Small intestine (tissue), 7 donors: ENCODE results near the gene CYP20A1. TPM values are rescaled to one million over a fixed set of nuclear protein-coding genes. Genes with fewer than 3 reads are reported as not detected.
"Not testable (repeated sequence)": the region's sequence is repeated elsewhere in the genome, so short reads cannot be mapped to it uniquely, and the experiment has no call there.

Experiments
- DNase-seq, 2 donors: peaks; one replicate each; pipeline versions ENCODE4 v3.0.0 to v3.0.0-alpha.2; 2013
- FAIRE-seq: peaks from 2 replicates; lab custom pipeline; 2012; peaks lifted over from hg19 to GRCh38; lab: Jason Lieb, UNC
- H3K27ac ChIP-seq, 3 donors: one replicate each; pipeline ENCODE4 v1.5.1; 2013; ENCODE audit warnings: low read length in 2 of 3, mild to moderate bottlenecking in 2 of 3, control low read depth in 1 of 3, inconsistent platforms in 1 of 3, low read depth in 1 of 3, moderate library complexity in 1 of 3
- H3K27me3 ChIP-seq, 3 donors: one replicate each; pipeline ENCODE4 v1.6.1; 2013; ENCODE audit warnings: low read length in 3 of 3, inconsistent platforms in 1 of 3; ENCODE audit not compliant: control insufficient read depth in 3 of 3, insufficient read depth in 3 of 3
- H3K36me3 ChIP-seq, 3 donors: one replicate each; pipeline ENCODE4 v1.6.1; 2013; ENCODE audit warnings: low read length in 3 of 3, inconsistent platforms in 1 of 3, low read depth in 1 of 3, mild to moderate bottlenecking in 1 of 3, moderate library complexity in 1 of 3; ENCODE audit not compliant: control insufficient read depth in 3 of 3, insufficient read depth in 2 of 3
- H3K4me1 ChIP-seq, 3 donors: one replicate each; pipeline ENCODE4 v1.6.1; 2013; ENCODE audit warnings: low read length in 2 of 3, inconsistent platforms in 1 of 3, low read depth in 1 of 3, mild to moderate bottlenecking in 1 of 3, moderate library complexity in 1 of 3; ENCODE audit not compliant: control insufficient read depth in 3 of 3, insufficient read depth in 2 of 3
- H3K4me3 ChIP-seq, 3 donors: one replicate each; pipeline ENCODE4 v1.5.1; 2013; ENCODE audit warnings: low read length in 3 of 3, control low read depth in 1 of 3, inconsistent platforms in 1 of 3, low read depth in 1 of 3, mild to moderate bottlenecking in 1 of 3, moderate library complexity in 1 of 3
- H3K9me3 ChIP-seq, 2 donors: one replicate each; pipeline ENCODE4 v1.6.1; 2013; ENCODE audit warnings: low read depth in 1 of 2, low read length in 1 of 2; ENCODE audit not compliant: control insufficient read depth in 2 of 2, insufficient read depth in 1 of 2
- WGBS, 3 donors: extraction: QIAGEN DNeasy Blood & Tissue Kit; methylation state at CpG; one replicate each; pipeline ENCODE4 v1.1.7; 2013; 5-methylcytosine and 5-hydroxymethylcytosine counted together
- polyA plus RNA-seq, 4 donors: library from polyadenylated mRNA; stranded (reverse) in 3 of 4; unstranded in 1 of 4; fragments of 200-250 nt in 3 of 4; fragments of 120-200 nt in 1 of 4; gene quantifications; one replicate each; pipeline versions ENCODE4 v1.2.1 to v1.2.3, GENCODE V29; 2013
- donor health status: healthy with polysubstance abuse.
- donor health status: control.
- donor health status: control.
- donor health status: Bipolar disorder and iron deficiency.
- donor health status: healthy.

Gene CYP20A1
- polyA plus RNA-seq, 4 donors: 4.0 to 17.9 (median 9.2) TPM

- no peaks in the 10 kb centered on the region for H3K4me1 ChIP-seq
- 94% methylated on average over 1 of the region's 1 CpG for WGBS, 3 donors
- no peak for FAIRE-seq
- H3K27ac ChIP-seq: no peak overlapping the region
- no peaks in the 10 kb centered on the region for H3K27me3 ChIP-seq
- no peak overlapping the region for H3K4me3 ChIP-seq
- H3K9me3 ChIP-seq: no peaks in the 10 kb centered on the region
- no peak for DNase-seq
- H3K36me3 ChIP-seq: peaks cover 0 to 11% (median 2%) of the 10 kb centered on the region in 3 donors
Measured at GRCh38 chr2:203209538-203209937, 29.3 kb upstream of the CYP20A1 start.

- Histone ChIP-seq H3K36me3 (peaks cover 0 to 5% (median 2%) of the 10 kb centered on the region in 3 donors), H3K4me1 (no peaks in the 10 kb centered on the region), H3K27me3 (no peaks in the 10 kb centered on the region), H3K4me3 (no peak overlapping the region), H3K9me3 (peaks cover 0 to 7% of the 10 kb centered on the region in 2 donors), H3K27ac (no peak overlapping the region)
- DNase-seq (peak; percentile 23 to 24), FAIRE-seq (no peak)
- WGBS, 3 donors: 94 to 99% (median 95%) methylated on average over 2 of the region's 2 CpGs
Measured at GRCh38 chr2:203225423-203226039, 13.3 kb upstream of the CYP20A1 start.

GRCh38 chr2:203229674-203230073 lies 9.1 kb upstream of the CYP20A1 start:
- not testable (repeated sequence) for H3K4me1 ChIP-seq, H3K36me3 ChIP-seq, FAIRE-seq, H3K27ac ChIP-seq, H3K4me3 ChIP-seq, H3K27me3 ChIP-seq, H3K9me3 ChIP-seq, DNase-seq
- 83 to 91% (median 90%) methylated on average over 2 of the region's 2 CpGs for WGBS, 3 donors

GRCh38 chr2:203237346-203238238 lies 1.2 kb upstream of the CYP20A1 start:
- Histone ChIP-seq H3K27ac (no peak overlapping the region), H3K9me3 (no peaks in the 10 kb centered on the region), H3K4me1 (peaks cover 2 to 8% (median 8%) of the 10 kb centered on the region in 3 donors), H3K36me3 (peaks cover 0 to 5% (median 4%) of the 10 kb centered on the region in 3 donors), H3K4me3 (peak overlapping the region in 2 of 3 donors; percentile 92 to 96), H3K27me3 (no peaks in the 10 kb centered on the region)
- DNase-seq (no peak), FAIRE-seq (no peak)
- WGBS, 3 donors: 87 to 89% (median 89%) methylated on average over 16 of the region's 16 CpGs

- Histone ChIP-seq H3K4me3 (peak overlapping the region; percentile 28 to 96 (median 92)), H3K27ac (peak overlapping the region in 2 of 3 donors; percentile 94 to 99), H3K9me3 (no peaks in the 10 kb centered on the region), H3K27me3 (no peaks in the 10 kb centered on the region), H3K4me1 (peaks cover 2 to 8% (median 8%) of the 10 kb centered on the region in 3 donors), H3K36me3 (peaks cover 0 to 10% (median 4%) of the 10 kb centered on the region in 3 donors)
- no peak for FAIRE-seq
- WGBS, 3 donors: 19 to 22% (median 21%) methylated on average over 21 to 22 of the region's 22 CpGs
- DNase-seq: no peak
Measured at GRCh38 chr2:203238292-203238703, 520 bp upstream of the CYP20A1 start.

GRCh38 chr2:203240491-203240890 lies 1.7 kb downstream of the CYP20A1 start:
- H3K36me3 ChIP-seq: peaks cover 0 to 20% (median 4%) of the 10 kb centered on the region in 3 donors
- H3K4me1 ChIP-seq: peaks cover 2 to 8% (median 8%) of the 10 kb centered on the region in 3 donors
- H3K9me3 ChIP-seq: no peaks in the 10 kb centered on the region
- H3K27ac ChIP-seq: no peak overlapping the region
- FAIRE-seq (no peak), DNase-seq (no peak)
- 82 to 85% (median 83%) methylated on average over 5 of the region's 5 CpGs for WGBS, 3 donors
- H3K27me3 ChIP-seq: no peaks in the 10 kb centered on the region
- H3K4me3 ChIP-seq: peak overlapping the region in 1 of 3 donors; percentile 92

GRCh38 chr2:203242518-203242917 lies 3.7 kb downstream of the CYP20A1 start:
- H3K4me3 ChIP-seq: no peak overlapping the region
- WGBS, 3 donors: 97 to 98% (median 98%) methylated on average over 6 of the region's 6 CpGs
- FAIRE-seq: no peak

GRCh38 chr2:203246646-203247045 lies 7.8 kb downstream of the CYP20A1 start:
- no peak for DNase-seq
- H3K36me3 ChIP-seq: peaks cover 0 to 41% (median 8%) of the 10 kb centered on the region in 3 donors
- no peaks in the 10 kb centered on the region for H3K9me3 ChIP-seq
- H3K4me3 ChIP-seq: no peak overlapping the region
- H3K27me3 ChIP-seq: no peaks in the 10 kb centered on the region
- WGBS, 3 donors: 93 to 94% (median 94%) methylated on average over 3 of the region's 3 CpGs
- FAIRE-seq: no peak
- no peak overlapping the region for H3K27ac ChIP-seq
- H3K4me1 ChIP-seq: no peaks in the 10 kb centered on the region

More at GRCh38 chr2:203242518-203242917, 3.7 kb downstream of the CYP20A1 start:
- H3K27ac ChIP-seq: no peak overlapping the region
- H3K27me3 ChIP-seq: no peaks in the 10 kb centered on the region
- DNase-seq: no peak
- no peaks in the 10 kb centered on the region for H3K9me3 ChIP-seq
- peaks cover 2 to 8% (median 8%) of the 10 kb centered on the region in 3 donors for H3K4me1 ChIP-seq
- peaks cover 0 to 25% (median 4%) of the 10 kb centered on the region in 3 donors for H3K36me3 ChIP-seq
